CD4-positive, alpha-beta T cell treated with Interleukin-15 for 4 hours (primary cell): ENCODE measurements around the gene RPL26.
A peak's percentile ranks its signal among the peaks of the same experiment; 100 is the strongest.
"Not testable (repeated sequence)": the region's sequence is repeated elsewhere in the genome, so short reads cannot be mapped to it uniquely, and the experiment has no call there.

ENCODE experiments used
- DNase-seq: peaks from one replicate; pipeline ENCODE4 v3.0.0-alpha.2; 2020; ENCODE audit warnings: low spot score

RPL26 gene

GRCh38 chr17:8394497-8394896 is 11.5 kb upstream of the RPL26 start:
- not testable (repeated sequence) for DNase-seq

GRCh38 chr17:8393470-8394231 is 10.7 kb upstream of the RPL26 start:
- peak; percentile 49 for DNase-seq

GRCh38 chr17:8392674-8393469 is 9.9 kb upstream of the RPL26 start:
- DNase-seq = no peak

- DNase-seq = no peak
Measured at GRCh38 chr17:8392274-8392673, 9.3 kb upstream of the RPL26 start.

- DNase-seq = no peak
Measured at GRCh38 chr17:8391711-8392110, 8.7 kb upstream of the RPL26 start.

- DNase-seq = peak; percentile 43
Measured at GRCh38 chr17:8387914-8388651, 5.1 kb upstream of the RPL26 start.

- no peak for DNase-seq
Measured at GRCh38 chr17:8386841-8387240, 3.8 kb upstream of the RPL26 start.

GRCh38 chr17:8384801-8385378 is 1.9 kb upstream of the RPL26 start:
- no peak for DNase-seq

- DNase-seq = no peak
Measured at GRCh38 chr17:8382880-8383142, 182 bp downstream of the RPL26 start.

GRCh38 chr17:8382052-8382879 is 727 bp downstream of the RPL26 start:
- no peak for DNase-seq

- no peak for DNase-seq
Measured at GRCh38 chr17:8380049-8380448, 2.9 kb downstream of the RPL26 start.

- DNase-seq = not testable (repeated sequence)
Measured at GRCh38 chr17:8378117-8378516, 4.9 kb downstream of the RPL26 start.

- no peak for DNase-seq
Measured at GRCh38 chr17:8377422-8377821, 5.6 kb downstream of the RPL26 start.

- DNase-seq = peak; percentile 87
Measured at GRCh38 chr17:8376271-8377067, 6.5 kb downstream of the RPL26 start, which contains the start of gene KRABD2. TSS of gene KRABD2 (minus strand) at chr17:8376704.

- DNase-seq = no peak
Measured at GRCh38 chr17:8375738-8376259, 7.2 kb downstream of the RPL26 start.

GRCh38 chr17:8373856-8374255 is 9.1 kb downstream of the RPL26 start:
- not testable (repeated sequence) for DNase-seq

- DNase-seq = no peak
Measured at GRCh38 chr17:8372422-8372821, 10.6 kb downstream of the RPL26 start.

- no peak for DNase-seq
Measured at GRCh38 chr17:8371786-8372185, 11.2 kb downstream of the RPL26 start.

GRCh38 chr17:8369944-8370343 is 13.0 kb downstream of the RPL26 start:
- no peak for DNase-seq

GRCh38 chr17:8368193-8368592 is 14.8 kb downstream of the RPL26 start:
- no peak for DNase-seq

- no peak for DNase-seq
Measured at GRCh38 chr17:8366231-8366630, 16.8 kb downstream of the RPL26 start.
